Astrocyte (in vitro differentiated cells and primary cell): ENCODE data around the gene DISC1.

ENCODE experiments used
- EZH2 ChIP-seq: IDR thresholded peaks from 2 replicates; pipeline ENCODE4 v1.6.1; 2012; ENCODE audit warnings: mild to moderate bottlenecking, low read length, inconsistent platforms; ENCODE audit not compliant: insufficient read depth
- TF ChIP-seq, protein P1 (sequence below): IDR thresholded peaks from 2 replicates; pipeline ENCODE4 v1.5.1; 2011; ENCODE audit warnings: low read depth, mild to moderate bottlenecking, inconsistent platforms, low read length, moderate library complexity; ENCODE audit not compliant: insufficient read depth

DNA sequence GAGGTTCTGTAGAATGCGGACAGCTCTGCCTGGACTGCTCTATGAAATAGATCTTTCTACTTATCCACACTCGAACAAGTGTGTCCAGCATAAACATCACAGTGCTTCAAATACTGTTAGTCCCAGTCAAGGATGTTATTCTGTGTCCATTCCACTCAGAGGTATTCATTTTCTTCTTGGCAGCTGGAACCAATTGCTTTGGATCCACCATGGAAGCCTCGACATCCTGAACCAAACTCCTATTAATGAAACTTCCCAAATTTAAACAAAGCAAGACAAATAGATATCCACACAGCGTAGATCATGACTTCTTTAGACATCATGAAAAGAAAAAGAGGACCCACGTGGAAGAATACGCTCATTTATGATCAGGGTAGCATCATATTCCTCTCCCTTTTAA is 95.8 kb downstream of the DISC1 start:
- TF ChIP-seq, protein P1, sequence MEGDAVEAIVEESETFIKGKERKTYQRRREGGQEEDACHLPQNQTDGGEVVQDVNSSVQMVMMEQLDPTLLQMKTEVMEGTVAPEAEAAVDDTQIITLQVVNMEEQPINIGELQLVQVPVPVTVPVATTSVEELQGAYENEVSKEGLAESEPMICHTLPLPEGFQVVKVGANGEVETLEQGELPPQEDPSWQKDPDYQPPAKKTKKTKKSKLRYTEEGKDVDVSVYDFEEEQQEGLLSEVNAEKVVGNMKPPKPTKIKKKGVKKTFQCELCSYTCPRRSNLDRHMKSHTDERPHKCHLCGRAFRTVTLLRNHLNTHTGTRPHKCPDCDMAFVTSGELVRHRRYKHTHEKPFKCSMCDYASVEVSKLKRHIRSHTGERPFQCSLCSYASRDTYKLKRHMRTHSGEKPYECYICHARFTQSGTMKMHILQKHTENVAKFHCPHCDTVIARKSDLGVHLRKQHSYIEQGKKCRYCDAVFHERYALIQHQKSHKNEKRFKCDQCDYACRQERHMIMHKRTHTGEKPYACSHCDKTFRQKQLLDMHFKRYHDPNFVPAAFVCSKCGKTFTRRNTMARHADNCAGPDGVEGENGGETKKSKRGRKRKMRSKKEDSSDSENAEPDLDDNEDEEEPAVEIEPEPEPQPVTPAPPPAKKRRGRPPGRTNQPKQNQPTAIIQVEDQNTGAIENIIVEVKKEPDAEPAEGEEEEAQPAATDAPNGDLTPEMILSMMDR: no peak
- TF ChIP-seq EZH2: no peak
